GM15510 (cell line): ENCODE measurements around the gene MOCOS.

ENCODE experiments used
- POLR2A ChIP-seq: IDR thresholded peaks from 3 replicates; pipeline ENCODE4 v1.6.1; 2011; ENCODE audit warnings: borderline replicate concordance; ENCODE audit not compliant: insufficient read length; ENCODE audit errors: extremely low read depth

The MOCOS gene

GRCh38 chr18:36297417-36298125 is 110.3 kb downstream of the MOCOS start, which contains the start of gene FHOD3:
Gene FHOD3, plus strand, starts transcription at chr18:36297713. Its CDS starts 123 bp downstream, at chr18:36297836.
- no peak for TF ChIP-seq POLR2A

- TF ChIP-seq POLR2A = no peak
Measured at GRCh38 chr18:36298126-36298741, 110.9 kb downstream of the MOCOS start.

GRCh38 chr18:36299015-36299414 is 111.7 kb downstream of the MOCOS start:
- no peak for TF ChIP-seq POLR2A

GRCh38 chr18:36300211-36300610 is 112.9 kb downstream of the MOCOS start:
- no peak for TF ChIP-seq POLR2A

GRCh38 chr18:36301884-36302283 is 114.6 kb downstream of the MOCOS start:
- no peak for TF ChIP-seq POLR2A

- no peak for TF ChIP-seq POLR2A
Measured at GRCh38 chr18:36302676-36303075, 115.4 kb downstream of the MOCOS start.

- TF ChIP-seq POLR2A = no peak
Measured at GRCh38 chr18:36303211-36303844, 116.0 kb downstream of the MOCOS start.

- TF ChIP-seq POLR2A = no peak
Measured at GRCh38 chr18:36304723-36305122, 117.4 kb downstream of the MOCOS start.

- TF ChIP-seq POLR2A = no peak
Measured at GRCh38 chr18:36305375-36305774, 118.1 kb downstream of the MOCOS start.

GRCh38 chr18:36307513-36307912 is 120.2 kb downstream of the MOCOS start:
- TF ChIP-seq POLR2A = no peak

- TF ChIP-seq POLR2A = no peak
Measured at GRCh38 chr18:36308711-36309435, 121.6 kb downstream of the MOCOS start.

GRCh38 chr18:36309436-36310391 is 122.4 kb downstream of the MOCOS start:
- no peak for TF ChIP-seq POLR2A

- no peak for TF ChIP-seq POLR2A
Measured at GRCh38 chr18:36311026-36311570, 123.8 kb downstream of the MOCOS start.
